NOMO-1 (cell line): ENCODE measurements around the gene ERGIC3.
"Not testable (repeated sequence)": the region's sequence is repeated elsewhere in the genome, so short reads cannot be mapped to it uniquely, and the experiment has no call there.

Experiments
- DNase-seq, 2 experiments: peaks; one replicate each; lab custom pipeline; 2025; ENCODE audit not compliant: unreplicated experiment in 2 of 2; lab: John Stamatoyannopoulos, UW

Gene ERGIC3

GRCh38 chr20:35517125-35517524 lies 24.8 kb upstream of the ERGIC3 start:
- DNase-seq = no peak

DNA sequence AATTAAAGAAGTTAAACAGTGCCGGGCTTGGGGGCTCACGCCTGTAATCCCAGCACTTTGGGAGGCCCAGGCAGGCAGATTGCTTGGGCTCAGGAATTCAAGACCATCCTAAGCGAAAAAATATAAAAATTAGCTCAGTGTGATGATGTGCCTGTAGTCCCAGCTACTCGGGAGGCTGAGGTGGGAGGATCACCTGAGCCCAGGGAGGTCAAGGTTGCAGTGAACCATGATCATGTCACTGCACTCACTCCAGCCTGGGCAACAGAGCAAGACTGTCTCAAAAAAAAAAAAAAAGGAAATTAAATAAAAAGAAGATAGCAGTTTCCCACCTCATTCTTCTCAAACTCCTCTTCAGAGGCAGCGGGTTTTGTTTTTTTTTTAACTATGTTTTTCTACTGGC lies 24.1 kb upstream of the ERGIC3 start:
- DNase-seq = not testable (repeated sequence)

DNA sequence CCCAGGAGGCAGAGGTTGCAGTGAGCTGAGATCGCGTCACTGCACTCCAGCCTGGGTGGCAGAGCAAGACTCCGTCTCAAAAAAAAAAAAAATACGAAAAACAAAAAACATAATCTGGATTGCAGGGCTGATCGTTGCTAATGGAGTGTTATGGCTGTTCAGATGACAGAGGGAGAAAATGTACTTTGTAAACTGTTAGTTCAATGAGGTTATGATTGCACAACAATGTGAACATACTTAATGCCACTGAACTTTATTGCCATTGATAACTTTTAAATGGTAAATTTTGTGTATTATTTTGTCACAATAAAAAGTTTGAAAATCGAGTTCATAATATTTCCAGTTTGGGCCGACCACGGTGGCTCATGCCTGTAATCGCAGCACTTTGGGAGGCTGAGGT lies 22.9 kb upstream of the ERGIC3 start:
- DNase-seq = no peak

GRCh38 chr20:35523298-35523888 lies 18.5 kb upstream of the ERGIC3 start:
- no peak for DNase-seq

DNA sequence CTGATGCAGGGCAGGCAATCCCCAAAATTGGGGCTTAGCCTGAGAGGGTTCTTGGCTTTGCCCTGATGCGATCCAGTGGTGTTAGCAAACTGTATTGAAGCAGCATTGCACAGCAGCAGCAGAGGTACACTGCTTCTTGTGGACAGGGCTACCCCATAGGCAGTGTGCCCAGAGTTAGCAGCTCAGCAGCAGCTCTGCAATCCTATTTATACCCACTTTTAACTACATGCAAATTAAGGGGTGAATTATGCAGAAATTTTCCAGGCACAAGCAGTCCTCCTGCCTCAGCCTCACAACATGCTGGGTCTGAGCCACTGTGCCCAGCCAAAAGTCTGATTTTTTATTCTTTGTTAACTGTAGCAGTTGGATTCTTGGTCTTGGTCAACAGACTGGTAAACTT lies 16.2 kb upstream of the ERGIC3 start:
- no peak for DNase-seq

DNA sequence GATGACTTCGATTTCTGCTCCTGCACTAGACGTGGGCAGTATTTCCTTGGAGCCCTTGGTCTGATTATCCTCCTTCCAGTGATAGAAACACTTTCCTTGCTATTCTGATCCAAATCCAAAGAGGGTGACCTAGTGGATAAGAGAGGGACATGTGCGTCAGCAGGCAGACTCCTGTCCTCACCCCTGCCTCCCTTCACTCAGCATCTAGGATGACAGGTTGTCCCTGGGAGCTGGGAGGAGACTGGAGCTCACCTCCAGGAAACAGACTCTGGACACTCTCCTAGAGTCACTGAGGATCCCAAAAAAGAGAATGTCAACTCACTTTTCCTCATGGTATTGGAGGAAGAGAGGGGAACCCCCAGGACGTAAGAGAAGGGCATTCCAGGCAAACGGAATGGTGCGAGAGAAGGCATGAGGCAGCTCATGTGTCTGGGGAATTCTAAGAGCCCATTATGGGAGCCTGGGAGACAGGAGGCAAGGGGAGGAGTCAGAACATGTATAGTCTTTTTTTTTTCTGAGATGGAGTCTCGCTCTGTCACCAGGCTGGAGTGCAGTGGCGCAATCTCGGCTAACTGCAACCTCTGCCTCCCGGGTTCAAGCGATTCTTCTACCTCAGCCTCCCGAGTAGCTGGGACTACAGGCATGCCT lies 14.6 kb upstream of the ERGIC3 start:
- no peak for DNase-seq

DNA sequence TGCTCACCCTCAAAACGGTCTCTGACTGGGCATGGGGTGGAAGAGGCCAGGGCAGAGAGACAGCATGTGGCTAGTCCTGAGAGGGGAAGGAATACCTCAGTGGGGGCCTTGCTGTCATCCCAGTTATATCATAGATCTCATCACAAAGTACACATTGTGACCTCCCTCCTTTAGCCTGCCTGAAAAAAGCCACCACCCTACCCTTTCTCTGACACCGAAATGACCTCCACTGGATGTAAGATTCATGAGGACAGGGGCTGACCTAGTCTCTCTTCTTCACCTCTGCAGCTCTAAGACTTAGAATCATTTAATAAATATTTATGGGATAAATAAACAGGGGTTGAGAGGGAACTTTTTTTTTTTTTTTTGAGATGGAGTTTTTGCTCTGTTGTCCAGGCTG lies 12.3 kb upstream of the ERGIC3 start, which contains the start of gene C20orf173:
TSS of gene C20orf173 (minus strand) at position 101 of the 400 bp plus-strand sequence. CDS start 279 bp downstream, outside the sequence.
- DNase-seq = no peak

- DNase-seq = no peak
Measured at GRCh38 chr20:35539756-35540212, 2.1 kb upstream of the ERGIC3 start.

DNA sequence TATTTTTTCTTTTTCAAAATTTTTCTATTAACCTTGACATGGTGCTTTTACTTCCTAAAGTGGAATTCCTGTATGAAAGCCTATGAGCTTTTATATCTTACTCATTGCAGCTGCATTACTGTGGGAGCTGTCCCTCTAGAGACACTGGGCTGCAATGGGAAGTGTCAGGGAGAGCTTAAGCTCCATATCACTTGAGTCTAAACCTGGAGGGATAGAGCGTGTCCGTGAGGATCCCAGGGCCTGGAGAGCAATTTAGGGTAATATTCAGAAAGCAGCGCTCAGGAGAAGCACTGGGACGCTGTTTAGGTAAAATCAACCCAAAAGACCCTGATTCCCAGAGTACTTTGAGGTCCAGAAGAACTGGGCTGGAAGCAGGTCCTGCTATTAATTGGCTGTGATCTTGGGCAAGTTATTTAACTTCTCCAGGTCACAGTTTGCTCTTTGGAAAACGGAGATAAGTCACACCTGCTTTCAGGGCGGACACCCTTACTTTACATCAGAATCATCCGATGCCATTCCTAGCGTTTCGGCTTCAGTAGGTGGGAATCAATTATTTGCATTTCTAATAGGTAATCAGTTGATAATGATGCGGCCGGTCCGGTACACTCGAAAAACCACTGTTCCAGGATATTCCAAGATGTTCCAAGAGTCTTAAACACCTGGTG lies 628 bp upstream of the ERGIC3 start:
- no peak for DNase-seq

DNA sequence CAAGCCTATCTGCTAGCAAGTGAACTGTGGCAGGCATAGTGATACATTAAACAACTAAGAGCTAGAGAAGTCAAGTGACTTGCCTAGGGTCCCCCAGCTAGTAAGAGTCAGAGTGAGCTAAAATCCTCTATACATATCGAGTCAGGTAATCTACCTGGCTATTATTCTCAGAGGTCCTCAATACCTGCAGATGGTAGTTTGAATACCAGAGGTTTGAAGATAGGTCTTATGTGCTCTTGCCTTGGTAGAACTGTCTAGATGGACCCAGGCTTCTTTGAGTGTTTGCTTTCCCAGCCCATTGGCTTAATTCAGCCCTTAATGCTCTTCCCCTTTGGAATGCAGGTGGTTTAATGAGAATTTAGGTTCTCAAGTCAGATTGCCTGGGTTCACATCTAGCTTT lies 1.1 kb downstream of the ERGIC3 start:
- DNase-seq = no peak

DNA sequence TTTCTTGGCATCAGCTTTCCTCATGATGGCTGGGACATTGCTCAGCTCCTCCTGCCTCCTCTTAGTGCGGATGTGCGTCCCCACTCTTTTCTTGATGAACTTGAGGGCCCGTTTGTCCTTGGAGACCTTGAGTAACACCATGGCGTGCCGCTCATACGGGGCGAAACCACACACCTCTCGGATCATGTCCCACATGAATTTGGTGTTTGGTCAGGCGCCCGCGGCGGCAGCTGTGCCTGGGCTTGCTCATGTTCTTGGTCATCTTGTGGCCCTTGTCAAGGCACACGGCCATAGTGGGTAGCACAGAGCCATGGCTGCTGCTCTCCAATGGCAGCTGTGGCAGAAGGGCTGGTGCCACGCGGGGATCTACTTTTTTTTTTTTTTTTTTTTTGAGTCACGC lies 2.6 kb downstream of the ERGIC3 start:
- no peak for DNase-seq

- not testable (repeated sequence) for DNase-seq
Measured at GRCh38 chr20:35544941-35545340, 3.1 kb downstream of the ERGIC3 start.

DNA sequence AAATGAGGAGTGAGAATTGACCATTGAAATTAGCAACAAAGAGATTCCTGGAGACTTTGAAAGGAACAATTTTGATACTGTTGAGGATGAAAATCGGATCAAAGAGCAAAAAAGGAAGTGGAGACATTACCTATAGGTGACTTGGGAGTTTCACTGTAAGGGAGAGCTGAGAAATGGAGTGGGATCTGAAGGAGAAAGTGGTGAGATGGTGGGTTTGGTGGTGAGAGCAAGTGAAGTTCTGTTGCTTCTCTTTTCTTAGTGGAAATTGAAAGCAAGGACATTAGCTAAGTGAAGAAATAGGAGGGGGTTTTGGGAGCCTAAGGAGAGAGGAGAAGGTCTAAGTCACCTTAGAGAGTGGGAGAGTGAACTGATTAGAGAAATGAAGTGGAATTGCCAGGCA lies 4.2 kb downstream of the ERGIC3 start:
- no peak for DNase-seq

- no peak for DNase-seq
Measured at GRCh38 chr20:35547329-35547728, 5.5 kb downstream of the ERGIC3 start.

- DNase-seq = no peak
Measured at GRCh38 chr20:35551503-35551902, 9.6 kb downstream of the ERGIC3 start.

DNA sequence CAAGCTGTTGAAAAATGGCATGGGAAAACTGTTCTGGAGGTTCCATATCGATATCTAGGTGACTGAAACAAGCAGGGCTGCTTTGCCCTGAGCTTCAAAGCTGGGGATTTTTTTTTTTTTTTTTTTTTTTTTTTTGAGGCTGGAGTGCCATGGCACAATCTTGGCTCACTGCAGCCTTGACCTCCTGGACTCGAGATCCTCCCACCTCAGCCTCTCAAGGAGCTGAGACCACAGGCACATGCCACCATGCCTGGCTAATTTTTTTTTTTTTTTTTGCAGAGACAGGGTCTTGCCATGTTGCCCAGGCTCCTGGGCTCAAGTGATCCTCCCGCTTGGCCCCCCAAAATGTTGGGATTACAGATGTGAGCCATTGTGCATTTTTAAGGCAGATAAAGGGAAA lies 11.0 kb downstream of the ERGIC3 start:
- no peak for DNase-seq

DNA sequence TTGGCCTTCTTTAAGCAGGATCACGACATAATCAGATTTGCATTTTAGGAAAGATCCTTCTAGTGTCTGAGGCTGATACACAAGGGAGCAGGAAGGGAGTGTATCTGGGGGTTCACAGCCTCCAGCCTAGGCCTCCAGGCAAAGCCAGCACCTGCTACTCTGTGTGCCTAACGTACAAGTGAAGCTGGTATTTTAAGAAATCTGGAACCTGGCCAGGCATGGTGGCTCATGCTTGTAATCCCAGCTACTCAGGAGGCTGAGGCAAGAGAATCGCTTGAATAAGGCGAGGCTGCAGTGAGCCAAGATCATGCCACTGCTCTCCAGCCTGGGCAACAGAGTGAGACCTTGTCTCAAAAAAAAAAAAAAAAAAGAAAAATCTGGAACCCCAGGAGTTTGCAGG lies 13.6 kb downstream of the ERGIC3 start:
- DNase-seq = not testable (repeated sequence)

- DNase-seq = no peak
Measured at GRCh38 chr20:35555951-35556645, 14.2 kb downstream of the ERGIC3 start.

- no peak for DNase-seq
Measured at GRCh38 chr20:35556871-35557270, 15.0 kb downstream of the ERGIC3 start.

GRCh38 chr20:35558451-35558850 lies 16.6 kb downstream of the ERGIC3 start:
- DNase-seq = no peak

GRCh38 chr20:35559042-35559693 lies 17.3 kb downstream of the ERGIC3 start:
- no peak for DNase-seq
